Retina (tissue), 1 donor: ENCODE results near the gene NCDN.

Experiments used
- DNase-seq: peaks from one replicate; pipeline ENCODE4 v3.0.0-alpha.2; 2016

NCDN gene

DNA sequence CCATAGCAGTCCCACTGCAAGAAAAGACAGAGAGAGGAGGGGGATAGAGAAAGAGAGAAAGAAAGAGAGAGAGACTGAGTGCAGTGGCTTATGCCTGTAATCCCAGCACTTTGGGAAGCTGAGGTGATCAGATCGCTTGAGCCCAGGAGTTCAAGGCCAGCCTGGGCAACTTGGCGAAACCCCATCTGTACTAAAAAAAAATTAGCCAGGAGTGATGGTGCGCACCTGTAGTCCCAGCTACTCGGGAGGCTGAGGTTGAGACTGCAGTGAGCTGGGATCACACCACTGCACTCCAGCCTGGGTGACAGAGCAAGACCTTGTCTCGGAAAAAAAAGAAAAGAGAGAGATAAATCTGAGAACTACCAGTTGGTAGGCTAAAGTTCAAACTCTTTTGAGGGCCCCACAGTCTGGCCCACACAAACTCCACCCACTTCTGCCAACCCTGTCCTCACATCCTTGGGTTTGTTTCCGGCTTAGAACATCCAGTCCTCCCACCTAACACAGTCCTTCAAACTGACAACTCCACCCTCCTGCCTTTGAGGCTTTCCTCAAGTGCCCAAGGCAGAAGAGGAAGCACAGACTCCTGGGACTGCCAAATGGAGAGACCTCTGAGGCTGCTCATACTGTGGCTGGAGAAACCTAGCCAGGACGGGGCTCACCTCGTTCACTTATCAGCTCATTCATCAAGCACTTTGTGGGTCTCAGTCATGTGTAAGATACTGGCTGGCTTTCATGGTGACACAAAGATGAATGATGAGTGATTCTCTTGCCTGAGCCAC is 35.6 kb downstream of the NCDN start:
- no peak for DNase-seq

- no peak for DNase-seq
Measured at GRCh38 chr1:35594005-35594760, 36.6 kb downstream of the NCDN start.

DNA sequence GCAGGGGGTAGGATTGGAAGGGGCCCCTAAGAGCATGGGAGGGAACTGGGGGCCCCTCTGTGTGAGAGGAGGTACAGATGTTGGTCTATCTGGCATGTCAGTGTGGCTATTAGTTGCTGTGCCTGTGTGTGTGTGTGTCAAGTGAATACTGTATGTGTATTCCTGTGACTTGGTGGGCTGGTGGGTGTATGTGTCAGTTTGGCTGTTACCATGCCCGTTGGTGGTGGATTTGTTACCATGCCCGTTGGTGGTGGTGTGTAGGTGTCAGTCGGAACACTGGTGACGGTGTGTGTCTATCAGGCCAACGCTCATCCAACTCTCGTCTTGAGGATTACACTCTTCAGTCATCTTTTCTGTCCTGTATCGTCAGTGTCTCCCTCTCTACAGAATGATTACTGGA is 38.1 kb downstream of the NCDN start:
- no peak for DNase-seq

DNA sequence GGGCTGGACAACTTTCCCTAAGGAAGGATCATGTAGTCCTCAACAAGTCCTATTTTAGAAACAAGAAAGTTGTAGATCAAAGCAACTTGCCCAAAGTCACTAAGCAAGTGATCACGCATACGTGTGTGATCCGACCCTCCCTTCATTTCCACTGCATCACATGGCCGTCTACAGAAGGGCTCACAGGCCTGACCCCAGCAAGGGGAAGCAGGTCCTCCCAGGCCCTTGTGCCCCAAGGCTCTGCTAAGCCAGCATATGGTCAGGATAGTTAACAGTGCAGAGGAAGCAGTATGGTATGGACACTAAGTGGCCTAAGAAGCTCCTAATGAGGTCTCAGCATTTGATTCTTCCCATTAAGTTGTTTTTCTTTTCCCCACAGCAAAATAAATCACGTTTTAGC is 40.3 kb downstream of the NCDN start:
- DNase-seq, result no peak

GRCh38 chr1:35598895-35599294 is 41.3 kb downstream of the NCDN start:
- no peak for DNase-seq

DNA sequence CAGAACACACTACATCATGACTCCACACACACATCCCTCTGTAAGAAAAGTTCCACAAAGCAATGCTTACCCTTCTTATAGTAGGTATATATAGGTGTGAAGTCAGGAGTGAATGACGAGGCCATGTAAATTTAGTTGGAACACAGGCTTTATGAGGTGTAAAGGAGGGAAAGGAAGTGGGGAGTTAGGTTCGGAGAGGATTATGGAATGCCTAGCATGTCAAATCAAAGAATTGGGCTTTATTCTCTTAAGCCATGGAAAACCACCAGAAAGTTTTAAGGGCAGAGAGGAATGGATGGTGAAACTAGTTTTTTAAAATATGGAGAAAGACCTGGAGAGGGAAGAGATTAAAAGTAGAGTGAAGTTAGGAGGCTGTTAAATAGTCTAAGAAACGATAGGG is 41.8 kb downstream of the NCDN start:
- no peak for DNase-seq

DNA sequence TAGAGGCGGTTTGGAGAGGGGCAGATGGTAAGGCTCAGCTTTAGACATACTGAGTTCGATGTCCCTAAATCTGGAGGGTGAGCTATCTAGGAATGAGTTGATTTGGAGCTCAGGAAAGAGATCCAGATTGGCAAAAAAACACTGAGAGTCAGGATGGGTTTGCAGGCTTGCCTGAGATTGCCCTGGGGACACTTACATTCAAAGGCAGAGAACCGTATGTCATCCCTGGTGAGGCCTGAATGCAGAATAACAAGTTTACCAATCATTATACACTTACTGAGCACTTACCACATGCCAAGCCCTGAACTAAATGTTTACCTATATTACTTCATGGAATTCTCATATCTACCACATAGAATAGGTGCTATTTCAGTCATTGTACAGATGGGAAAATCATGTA is 43.0 kb downstream of the NCDN start:
- DNase-seq, result no peak

GRCh38 chr1:35603468-35603867 is 45.9 kb downstream of the NCDN start:
- no peak for DNase-seq

DNA sequence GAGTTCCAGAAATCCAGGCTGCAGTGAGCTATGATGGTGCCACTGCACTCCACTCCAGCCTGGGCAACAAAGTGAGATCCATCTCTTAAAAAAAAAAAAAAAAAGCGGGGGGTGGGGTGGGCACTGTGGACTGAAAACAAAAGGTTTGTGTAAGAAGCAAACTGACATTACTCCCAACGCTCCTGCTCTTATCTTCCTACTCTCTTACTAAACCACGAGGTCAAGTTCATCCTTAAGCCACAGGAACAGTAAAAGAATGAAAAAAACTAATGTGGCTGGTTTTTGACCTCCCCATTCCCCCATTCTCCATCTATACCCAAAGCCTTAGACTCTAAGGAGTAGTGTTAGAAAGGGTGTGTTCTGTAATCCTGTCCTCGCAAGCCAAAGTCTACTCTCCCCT is 46.3 kb downstream of the NCDN start:
- DNase-seq, result no peak

DNA sequence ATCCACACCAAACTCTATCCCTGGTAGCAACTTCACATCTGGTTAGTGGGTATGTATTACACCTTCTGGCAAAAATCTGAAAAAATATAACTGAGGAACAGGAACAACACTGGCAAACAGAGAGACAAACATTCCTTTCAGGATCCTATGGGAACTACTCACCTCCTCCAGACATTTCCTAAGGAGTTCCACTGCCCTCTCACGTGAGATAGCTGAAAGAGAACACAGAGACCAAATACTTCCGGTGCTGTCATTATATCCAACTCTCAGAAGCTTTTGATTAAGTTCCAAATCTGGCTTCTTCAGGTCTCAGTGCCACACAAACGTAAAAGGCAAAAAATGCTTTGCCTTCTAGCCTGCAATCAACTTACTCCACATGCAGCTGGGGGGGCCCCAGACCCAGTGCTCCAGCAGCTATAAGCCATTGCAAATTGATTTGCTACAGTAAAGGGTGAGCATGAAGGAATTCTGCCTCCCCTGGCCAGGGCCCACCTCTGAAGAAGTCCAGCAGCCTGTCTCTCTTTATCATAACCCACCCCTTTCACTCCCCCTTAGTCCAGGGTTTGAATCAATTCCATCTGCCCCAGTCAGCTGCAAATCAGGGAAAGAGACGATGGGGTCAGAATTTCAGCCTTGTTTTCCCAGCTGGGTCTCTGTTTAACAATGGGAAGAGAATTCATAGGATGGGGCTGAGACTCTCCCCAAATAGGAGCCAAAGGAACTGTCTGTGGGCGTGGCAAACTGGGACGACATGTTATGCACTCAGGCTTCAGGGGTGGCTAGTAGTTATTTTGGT is 47.7 kb downstream of the NCDN start:
- no peak for DNase-seq

- no peak for DNase-seq
Measured at GRCh38 chr1:35605867-35606182, 48.2 kb downstream of the NCDN start.

DNA sequence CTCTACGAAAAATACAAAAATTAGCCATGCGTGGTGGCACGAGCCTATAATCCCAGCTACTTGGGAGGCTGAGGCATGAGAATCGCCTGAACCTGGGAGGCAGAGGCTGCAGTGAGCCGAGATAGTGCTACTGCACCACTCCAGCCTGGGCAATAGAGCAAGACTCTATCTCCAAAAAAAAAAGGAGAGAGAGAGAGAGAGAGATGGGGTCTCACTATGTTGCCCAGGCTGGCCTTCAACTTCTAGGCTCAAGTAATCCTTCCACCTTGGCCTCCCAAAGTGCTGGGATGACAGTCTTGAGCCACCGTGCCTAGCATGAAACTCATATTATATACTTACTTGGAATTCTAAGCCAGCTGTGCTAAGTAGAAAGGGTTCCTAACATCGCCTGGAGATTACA is 54.1 kb downstream of the NCDN start:
- DNase-seq, result no peak

DNA sequence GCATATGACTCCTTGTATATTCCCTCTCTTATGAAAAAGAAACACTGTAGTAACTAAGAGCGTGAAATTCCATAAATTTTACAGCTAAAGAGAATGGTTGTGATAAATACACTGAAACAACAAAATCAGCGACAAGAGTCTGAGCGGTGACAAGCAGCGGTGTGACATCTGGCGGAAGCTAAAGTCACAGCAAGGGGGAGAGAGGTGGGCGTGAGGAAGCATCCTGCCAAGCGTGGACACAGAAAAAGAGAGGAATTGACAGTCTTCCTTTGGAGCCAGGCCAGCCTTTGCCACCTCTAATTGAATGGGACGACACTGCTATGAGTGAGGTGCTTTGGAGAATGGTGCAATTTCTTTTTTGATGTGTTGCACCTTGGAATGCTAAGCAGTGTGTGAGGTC is 57.8 kb downstream of the NCDN start:
- no peak for DNase-seq
